HEK293 (cell line): ENCODE measurements around the gene INPP4B.

ENCODE experiments used
- PRDM10 ChIP-seq: fragments of 450-650 bp; formaldehyde crosslinking; IDR thresholded peaks from 2 replicates; pipeline ENCODE4 v1.5.1; 2016; ENCODE audit warnings: missing biosample characterization, missing genetic modification characterization
- ZNF221 ChIP-seq: fragments of 450-650 bp; formaldehyde crosslinking; IDR thresholded peaks from 2 replicates; pipeline ENCODE4 v1.5.1; 2017; ENCODE audit warnings: missing biosample characterization, missing genetic modification characterization, borderline replicate concordance

- TF ChIP-seq ZNF221 (tag by site-specific recombination) = no peak
- TF ChIP-seq PRDM10 (tag by site-specific recombination) = no peak
These were observed 453.0 kb downstream of the INPP4B start for GRCh38 chr4:142393127-142393526.
